BLaER1 treated with 17β-estradiol and CSF1 and Interleukin-3, amounts not matched to agents 10 nM and 100 nM (cell line): Measurements from ENCODE around the gene OR6M1.

Source experiments
- H3K27ac ChIP-seq, 11 experiments: shearing (Covaris generic); formaldehyde crosslinking; 2 replicates each; pipeline ENCODE4 v1.8.1; 2022
- H3K27me3 ChIP-seq, 11 experiments: shearing (Covaris generic); formaldehyde crosslinking; 2 replicates each; pipeline ENCODE4 v1.8.1; 2022
- H3K36me3 ChIP-seq, 11 experiments: shearing (Covaris generic); formaldehyde crosslinking; 2 replicates each; pipeline ENCODE4 v1.8.1; 2022
- H3K4me1 ChIP-seq, 10 experiments: shearing (Covaris generic); formaldehyde crosslinking; 2 replicates each; pipeline ENCODE4 v1.8.1; 2022
- H3K4me2 ChIP-seq, 11 experiments: shearing (Covaris generic); formaldehyde crosslinking; 2 replicates each; pipeline ENCODE4 v1.8.1; 2022
- H3K4me3 ChIP-seq, 10 experiments: shearing (Covaris generic); formaldehyde crosslinking; 2 replicates each; pipeline ENCODE4 v1.8.1; 2022
- H3K9ac ChIP-seq, 11 experiments: shearing (Covaris generic); formaldehyde crosslinking; 2 replicates each; pipeline ENCODE4 v1.8.1; 2022
- H3K9me3 ChIP-seq, 11 experiments: shearing (Covaris generic); formaldehyde crosslinking; replicated peaks in 1 of 11; 2 replicates each; pipeline ENCODE4 v1.8.1; 2022
- H4K20me1 ChIP-seq, 11 experiments: shearing (Covaris generic); formaldehyde crosslinking; 2 replicates each; pipeline ENCODE4 v1.8.1; 2022
- Cebpa-rat ChIP-seq, 11 experiments: shearing (Covaris generic); IDR thresholded peaks; 2 replicates each; pipeline ENCODE4 v1.8.1; 2022

OR6M1 gene

GRCh38 chr11:123822599-123822998 lies 16.4 kb upstream of the OR6M1 start:
- H3K27me3 ChIP-seq, result no peaks in the 10 kb centered on the region
- no peaks in the 10 kb centered on the region for H3K36me3 ChIP-seq
- H3K9ac ChIP-seq, result no peak overlapping the region
- TF ChIP-seq Cebpa-rat (IDR thresholded peaks at IDR 0.05), result no peak
- H4K20me1 ChIP-seq, result no peaks in the 10 kb centered on the region
- no peak overlapping the region for H3K27ac ChIP-seq
- H3K4me1 ChIP-seq, result no peaks in the 10 kb centered on the region
- no peak overlapping the region for H3K4me2 ChIP-seq
- H3K4me3 ChIP-seq, result no peak overlapping the region
- no peaks in the 10 kb centered on the region for H3K9me3 ChIP-seq

- no peak for TF ChIP-seq Cebpa-rat (IDR thresholded peaks at IDR 0.05)
- no peak overlapping the region for H3K4me3 ChIP-seq
- no peaks in the 10 kb centered on the region for H3K36me3 ChIP-seq
- H3K27me3 ChIP-seq, result no peaks in the 10 kb centered on the region
- H3K4me2 ChIP-seq, result no peak overlapping the region
- H3K9ac ChIP-seq, result no peak overlapping the region
- no peaks in the 10 kb centered on the region for H3K9me3 ChIP-seq
- no peaks in the 10 kb centered on the region for H4K20me1 ChIP-seq
- no peak overlapping the region for H3K27ac ChIP-seq
- no peaks in the 10 kb centered on the region for H3K4me1 ChIP-seq
Measured at GRCh38 chr11:123822032-123822431, 15.9 kb upstream of the OR6M1 start.

DNA sequence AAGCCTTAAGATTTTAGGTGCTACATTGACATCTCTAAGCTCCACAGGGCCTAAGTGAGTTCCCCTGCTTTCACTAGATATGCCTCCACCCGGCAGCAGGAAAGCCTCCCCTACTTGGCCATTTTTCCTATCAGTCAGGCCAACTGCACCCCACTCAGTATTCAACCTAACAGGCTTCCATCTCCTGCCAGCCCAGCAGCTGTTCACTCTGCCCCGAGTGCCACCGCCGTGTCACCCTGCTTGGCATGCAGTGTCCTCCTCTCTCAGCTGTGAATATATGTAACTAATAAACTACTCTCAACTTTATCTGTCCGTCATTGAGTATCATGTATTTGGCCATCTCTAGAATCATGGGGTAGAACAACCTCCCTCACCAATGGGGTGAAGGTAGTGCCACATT lies 9.0 kb upstream of the OR6M1 start:
- H3K9me3 ChIP-seq, result no peaks in the 10 kb centered on the region; a peak in 1 of 22 replicates
- H3K4me1 ChIP-seq, result no peaks in the 10 kb centered on the region
- H3K4me2 ChIP-seq, result no peak overlapping the region
- H3K27ac ChIP-seq, result no peak overlapping the region
- H3K4me3 ChIP-seq, result no peak overlapping the region
- TF ChIP-seq Cebpa-rat (IDR thresholded peaks at IDR 0.05), result no peak
- no peaks in the 10 kb centered on the region for H3K27me3 ChIP-seq
- H3K9ac ChIP-seq, result no peak overlapping the region
- H3K36me3 ChIP-seq, result no peaks in the 10 kb centered on the region
- no peaks in the 10 kb centered on the region for H4K20me1 ChIP-seq

- Histone ChIP-seq H3K27ac (no peak overlapping the region), H3K36me3 (no peaks in the 10 kb centered on the region), H3K9ac (no peak overlapping the region), H3K27me3 (no peaks in the 10 kb centered on the region), H3K4me1 (peaks cover 16 to 45% (median 37%) of the 10 kb centered on the region in 10 experiments), H3K4me3 (no peak overlapping the region), H3K9me3 (0 out of 22 replicates have a peak, but pooled peaks cover 0 to 2% (median 0%) of the 10 kb centered on the region in 11 experiments), H4K20me1 (no peaks in the 10 kb centered on the region), H3K4me2 (no peak overlapping the region)
- TF ChIP-seq Cebpa-rat (IDR thresholded peaks at IDR 0.05), result no peak
Measured at GRCh38 chr11:123801765-123802164, 4.4 kb downstream of the OR6M1 start.

GRCh38 chr11:123800036-123800435 lies 6.1 kb downstream of the OR6M1 start:
- no peak for TF ChIP-seq Cebpa-rat (IDR thresholded peaks at IDR 0.05)
- Histone ChIP-seq H3K27me3 (no peaks in the 10 kb centered on the region), H3K36me3 (no peaks in the 10 kb centered on the region), H3K9me3 (peaks cover 6 to 16% (median 11%) of the 10 kb centered on the region in 11 experiments; a peak in 17 of 22 replicates), H3K27ac (no peak overlapping the region), H3K4me2 (peak overlapping the region in 9 of 11 experiments; percentile 6 to 84 (median 78); a peak in 17 of 22 replicates), H3K4me3 (no peak overlapping the region), H4K20me1 (no peaks in the 10 kb centered on the region), H3K9ac (no peak overlapping the region), H3K4me1 (peaks cover 16 to 43% (median 39%) of the 10 kb centered on the region in 10 experiments)

DNA sequence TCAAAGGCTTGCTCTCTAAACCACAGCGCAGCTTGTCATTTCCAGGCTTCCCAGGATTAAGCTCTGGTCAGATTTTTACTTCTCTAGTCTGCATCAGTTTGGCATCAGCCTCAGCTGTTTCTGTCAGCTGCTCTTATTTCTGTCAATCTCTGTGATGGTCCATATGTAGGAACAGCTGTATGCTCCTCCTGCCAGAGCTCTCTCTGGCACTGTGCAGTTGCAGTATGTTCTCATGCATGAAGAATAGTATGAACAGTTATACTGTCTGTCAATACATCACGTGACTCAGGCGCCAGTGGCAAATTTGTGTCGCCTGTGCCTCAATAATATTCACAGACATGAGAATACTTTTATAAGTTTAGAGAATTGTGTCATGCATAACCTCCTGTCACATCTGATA lies 6.7 kb downstream of the OR6M1 start:
- H4K20me1 ChIP-seq, result no peaks in the 10 kb centered on the region
- H3K36me3 ChIP-seq, result no peaks in the 10 kb centered on the region
- no peaks in the 10 kb centered on the region for H3K27me3 ChIP-seq
- peaks cover 6 to 20% (median 12%) of the 10 kb centered on the region in 11 experiments; a peak in 18 of 22 replicates for H3K9me3 ChIP-seq
- H3K27ac ChIP-seq, result peak overlapping the region in 2 of 11 experiments; percentile 14 to 24; a peak in 3 of 22 replicates
- peak overlapping the region in 8 of 11 experiments; percentile 68 to 84 (median 80); a peak in 16 of 22 replicates for H3K4me2 ChIP-seq
- H3K4me3 ChIP-seq, result no peak overlapping the region
- peaks cover 16 to 43% (median 39%) of the 10 kb centered on the region in 10 experiments for H3K4me1 ChIP-seq
- H3K9ac ChIP-seq, result no peak overlapping the region
- no peak for TF ChIP-seq Cebpa-rat (IDR thresholded peaks at IDR 0.05)

DNA sequence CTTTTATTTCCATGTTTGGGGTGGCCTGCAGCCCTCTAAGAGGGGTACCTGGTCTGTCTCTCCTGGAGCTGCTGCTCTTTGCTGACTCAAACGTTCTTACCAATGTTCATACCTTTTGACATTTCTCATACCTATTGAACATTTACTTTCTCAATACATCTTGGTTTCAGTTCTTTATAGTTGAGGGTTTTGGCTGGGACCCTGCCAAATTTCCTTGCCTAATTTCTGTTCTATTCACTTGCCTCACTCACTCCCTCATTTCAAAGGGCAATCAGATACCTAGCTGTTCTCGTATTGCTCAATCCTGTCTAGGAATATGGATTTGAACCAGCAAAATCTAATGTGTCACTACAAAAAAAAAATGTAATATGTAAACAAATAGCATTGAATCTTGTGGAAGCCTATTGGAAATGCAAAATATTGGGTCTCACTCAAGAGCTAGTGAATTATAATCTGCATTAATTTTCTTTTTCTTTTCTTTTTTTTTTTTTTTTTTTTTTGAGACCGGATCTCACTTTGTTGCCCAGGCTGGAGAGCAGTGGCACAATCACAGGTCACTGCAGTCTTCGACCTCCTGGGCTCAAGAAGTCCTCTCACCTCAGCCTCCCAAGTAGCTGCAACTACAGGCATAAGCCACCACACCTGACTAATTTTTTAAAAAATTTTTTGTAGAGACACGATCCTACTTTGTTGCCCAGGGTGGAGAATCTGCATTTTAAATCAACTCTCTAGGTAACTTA lies 7.5 kb downstream of the OR6M1 start:
- TF ChIP-seq Cebpa-rat (IDR thresholded peaks at IDR 0.05), result 0 out of 22 replicates have a peak, but pooled peaks of 1 of the 11 experiments have one; percentile 12
- H3K9ac ChIP-seq, result no peak overlapping the region
- H3K4me1 ChIP-seq, result peaks cover 16 to 43% (median 39%) of the 10 kb centered on the region in 10 experiments

GRCh38 chr11:123798079-123798478 lies 8.1 kb downstream of the OR6M1 start:
- Histone ChIP-seq H3K27me3 (no peaks in the 10 kb centered on the region), H3K36me3 (no peaks in the 10 kb centered on the region), H3K9ac (peak overlapping the region in 5 of 11 experiments; percentile 19 to 44 (median 34); a peak in 4 of 22 replicates), H3K27ac (peak overlapping the region in 7 of 11 experiments; percentile 25 to 54 (median 50); a peak in 14 of 22 replicates), H3K9me3 (peaks cover 6 to 28% (median 19%) of the 10 kb centered on the region in 11 experiments; a peak in 19 of 22 replicates), H3K4me3 (0 out of 20 replicates have a peak overlapping the region, but pooled peaks of 2 of the 10 experiments have one; percentile 4 to 15), H3K4me1 (peaks cover 16 to 43% (median 39%) of the 10 kb centered on the region in 10 experiments), H3K4me2 (peak overlapping the region; percentile 62 to 84 (median 75)), H4K20me1 (no peaks in the 10 kb centered on the region)
- TF ChIP-seq Cebpa-rat (IDR thresholded peaks at IDR 0.05), result no peak

More for the DNA sequence above, 7.5 kb downstream of the OR6M1 start:
- no peaks in the 10 kb centered on the region for H3K36me3 ChIP-seq
- H3K27ac ChIP-seq, result peak overlapping the region in 5 of 11 experiments; percentile 25 to 54 (median 51); a peak in 8 of 22 replicates
- no peak overlapping the region for H3K4me3 ChIP-seq
- no peaks in the 10 kb centered on the region for H3K27me3 ChIP-seq
- H3K4me2 ChIP-seq, result peak overlapping the region; percentile 62 to 84 (median 75); a peak in 21 of 22 replicates
- no peaks in the 10 kb centered on the region for H4K20me1 ChIP-seq
- H3K9me3 ChIP-seq, result peaks cover 6 to 24% (median 16%) of the 10 kb centered on the region in 11 experiments; a peak in 18 of 22 replicates

- Histone ChIP-seq H3K27ac (peak overlapping the region in 7 of 11 experiments; percentile 25 to 54 (median 50); a peak in 14 of 22 replicates), H3K9me3 (peaks cover 8 to 32% (median 23%) of the 10 kb centered on the region in 11 experiments; a peak in 20 of 22 replicates), H3K4me1 (peaks cover 16 to 43% (median 39%) of the 10 kb centered on the region in 10 experiments), H4K20me1 (no peaks in the 10 kb centered on the region), H3K4me3 (peak overlapping the region in 3 of 10 experiments; percentile 0 to 15 (median 4); a peak in 1 of 20 replicates), H3K4me2 (peak overlapping the region; percentile 62 to 84 (median 75)), H3K9ac (peak overlapping the region in 5 of 11 experiments; percentile 19 to 44 (median 34); a peak in 6 of 22 replicates), H3K36me3 (no peaks in the 10 kb centered on the region), H3K27me3 (no peaks in the 10 kb centered on the region)
- TF ChIP-seq Cebpa-rat (IDR thresholded peaks at IDR 0.05), result no peak
Measured at GRCh38 chr11:123797541-123797940, 8.6 kb downstream of the OR6M1 start.
